NCI-H2196 (cell line): ENCODE data around the gene UBIAD1.
A peak's percentile ranks its signal among the peaks of the same experiment; 100 is the strongest.
"Not testable (repeated sequence)": the region's sequence is repeated elsewhere in the genome, so short reads cannot be mapped to it uniquely, and the experiment has no call there.

Source experiments
- DNase-seq: peaks from one replicate; lab custom pipeline; 2025; ENCODE audit not compliant: unreplicated experiment; lab: John Stamatoyannopoulos, UW

UBIAD1 gene

DNA sequence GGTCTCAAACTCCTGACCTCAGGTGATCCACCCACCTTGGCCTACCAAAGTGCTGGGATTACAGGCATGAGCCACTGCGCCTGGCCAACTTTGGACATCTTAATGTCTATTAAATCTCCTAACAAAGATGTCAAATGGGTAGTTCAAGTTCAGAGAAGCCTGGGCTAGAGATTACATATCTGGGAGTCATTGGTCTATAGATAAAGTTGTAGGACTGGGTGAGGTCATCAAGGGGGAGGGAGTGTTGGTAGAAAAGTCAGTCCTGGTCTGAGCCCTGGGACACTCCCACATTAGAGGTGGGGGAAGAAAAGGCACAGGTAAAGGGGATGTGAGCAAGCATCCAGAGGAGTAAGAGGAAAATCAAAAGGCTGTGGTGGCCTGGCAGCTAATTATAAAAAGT lies 6.6 kb downstream of the UBIAD1 start:
- no peak for DNase-seq

DNA sequence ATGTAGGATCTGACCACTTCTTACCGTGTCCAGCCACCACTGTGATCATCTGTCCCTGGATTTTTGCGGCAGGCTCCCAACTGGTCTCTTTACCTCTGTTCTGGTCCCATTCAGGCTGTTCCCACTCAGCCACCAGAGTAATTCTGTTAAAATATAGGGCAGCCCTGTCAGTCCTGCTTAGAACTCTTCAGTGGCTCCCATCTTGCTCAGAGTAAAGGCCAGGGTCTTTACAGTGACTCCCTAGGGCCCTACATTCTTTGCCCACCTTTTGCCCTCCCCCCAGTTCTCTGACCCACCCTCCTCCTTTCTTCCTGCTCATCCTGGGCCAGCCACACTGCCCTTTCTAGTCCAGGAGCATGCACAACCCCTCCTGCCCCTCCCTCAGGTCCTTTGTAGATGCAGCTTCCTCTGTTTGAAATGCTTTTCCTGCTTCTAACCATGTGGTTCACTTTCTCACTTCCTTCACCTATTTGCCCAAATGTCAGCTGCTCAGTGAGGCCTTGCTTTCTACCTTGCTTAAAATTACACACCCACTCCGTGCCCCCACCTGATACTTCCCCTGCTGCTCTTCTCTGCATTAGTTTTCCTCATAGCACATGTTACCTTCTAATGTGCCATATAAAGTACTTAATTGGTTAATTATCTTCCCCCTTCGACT lies 7.8 kb downstream of the UBIAD1 start:
- DNase-seq: no peak

DNA sequence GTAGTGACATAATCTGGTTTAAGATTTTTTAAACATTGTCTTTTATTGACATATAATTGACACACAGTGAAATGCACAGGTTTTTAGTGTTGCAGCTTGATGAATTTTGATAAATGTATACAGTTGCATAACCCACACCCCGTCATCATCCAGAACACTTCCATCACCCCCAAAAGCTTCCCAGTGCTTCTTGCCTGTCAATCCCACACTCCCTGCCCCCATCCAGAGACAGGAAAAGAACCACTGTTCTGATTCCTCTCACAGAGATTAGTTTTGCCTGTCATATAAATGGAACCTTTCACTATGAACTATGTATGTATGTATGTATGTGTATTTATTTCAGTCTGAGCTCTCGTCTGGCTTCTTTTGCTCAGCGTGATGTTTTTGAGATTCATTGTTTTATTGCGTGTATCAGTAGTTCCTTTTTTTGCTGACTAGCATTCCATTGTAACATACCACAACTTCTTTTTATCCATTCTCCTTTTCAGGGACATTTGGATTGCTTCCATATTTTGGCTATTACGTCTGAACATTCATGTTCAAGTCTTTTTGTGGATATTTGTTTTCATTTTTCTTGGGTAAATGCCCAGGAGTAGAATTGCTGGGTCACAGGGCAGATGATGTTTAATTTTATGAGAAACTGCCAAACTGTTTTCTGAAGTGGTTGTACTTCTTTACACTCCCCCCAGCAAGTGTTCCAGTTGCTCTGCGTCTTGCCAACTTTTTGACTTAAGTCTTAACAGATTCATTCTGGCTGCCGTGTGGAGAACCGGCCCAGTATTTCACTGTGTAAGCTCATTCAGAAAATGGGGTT lies 8.7 kb downstream of the UBIAD1 start:
- DNase-seq: peak; percentile 61

DNA sequence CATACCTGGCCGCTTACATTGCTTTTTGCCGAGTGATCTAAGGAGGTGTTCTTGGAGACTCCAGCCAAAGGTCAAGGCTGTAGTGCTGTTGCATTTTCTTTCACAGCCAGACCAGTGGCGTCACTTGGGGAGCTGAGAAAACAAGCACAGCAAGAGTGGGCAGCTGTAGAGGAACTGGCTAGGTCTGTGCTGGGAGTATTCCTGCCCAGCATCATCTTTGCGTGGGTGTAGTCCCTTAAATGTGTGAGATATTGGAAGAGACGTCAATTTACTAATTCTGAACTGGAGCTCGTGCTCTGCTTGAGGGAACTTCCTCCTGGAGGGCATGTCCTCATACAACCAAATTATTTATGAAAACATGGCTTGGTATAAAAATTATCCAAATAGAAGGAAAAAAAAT lies 10.2 kb downstream of the UBIAD1 start:
- no peak for DNase-seq

DNA sequence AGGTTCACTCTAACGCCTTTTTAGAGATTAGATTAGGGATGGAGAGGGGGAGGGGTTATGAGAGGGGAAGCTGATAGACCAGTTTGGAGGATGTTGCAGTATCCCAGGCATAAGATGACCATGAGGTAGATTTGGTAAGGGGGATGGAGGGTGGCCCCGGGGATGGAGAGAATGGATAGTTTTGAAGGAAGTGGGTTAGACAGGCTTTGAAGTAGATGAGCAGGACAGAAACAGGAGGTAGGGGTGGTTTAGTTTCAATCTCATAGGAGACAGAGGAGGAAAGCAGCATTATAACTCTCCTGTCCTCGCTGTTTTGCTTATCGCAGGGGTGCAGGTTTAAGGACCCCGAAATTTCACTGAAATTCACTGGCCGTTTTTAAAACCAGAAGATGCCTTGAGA lies 11.8 kb downstream of the UBIAD1 start:
- no peak for DNase-seq

DNA sequence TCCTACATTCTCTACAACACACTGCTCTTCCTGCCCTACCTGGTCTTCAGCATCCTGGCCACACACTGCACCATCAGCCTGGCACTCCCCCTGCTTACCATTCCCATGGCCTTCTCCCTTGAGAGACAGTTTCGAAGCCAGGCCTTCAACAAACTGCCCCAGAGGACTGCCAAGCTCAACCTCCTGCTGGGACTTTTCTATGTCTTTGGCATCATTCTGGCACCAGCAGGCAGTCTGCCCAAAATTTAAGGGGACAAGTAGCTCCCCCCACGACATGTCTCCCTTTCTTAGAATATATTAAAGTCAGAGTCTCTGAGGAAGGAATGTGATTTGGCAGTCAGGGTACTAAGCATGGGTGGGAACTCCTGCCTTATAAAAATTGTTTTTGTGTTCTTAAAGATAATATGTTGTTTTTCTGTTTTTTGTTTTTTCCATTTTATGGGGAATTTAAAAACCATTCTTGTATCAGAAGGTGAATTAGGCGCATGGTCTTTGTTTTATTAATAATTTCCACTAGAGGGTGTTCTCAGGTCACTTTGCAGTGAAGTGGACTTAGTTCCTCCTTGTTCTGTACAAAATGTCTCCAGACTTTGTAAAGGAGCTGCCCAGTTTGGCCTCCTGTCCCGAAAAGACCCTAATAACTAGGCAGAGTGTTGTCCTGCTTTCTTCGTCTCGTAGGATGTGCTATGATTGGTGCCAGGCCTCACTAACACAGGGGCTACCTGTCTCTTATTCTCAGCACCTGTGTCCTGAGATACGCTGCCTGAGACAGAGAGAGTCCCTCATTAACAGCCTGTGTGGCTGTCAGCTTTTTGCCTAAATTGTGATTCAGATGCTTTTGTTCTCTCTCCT lies 13.1 kb downstream of the UBIAD1 start:
- peak; percentile 17 for DNase-seq

DNA sequence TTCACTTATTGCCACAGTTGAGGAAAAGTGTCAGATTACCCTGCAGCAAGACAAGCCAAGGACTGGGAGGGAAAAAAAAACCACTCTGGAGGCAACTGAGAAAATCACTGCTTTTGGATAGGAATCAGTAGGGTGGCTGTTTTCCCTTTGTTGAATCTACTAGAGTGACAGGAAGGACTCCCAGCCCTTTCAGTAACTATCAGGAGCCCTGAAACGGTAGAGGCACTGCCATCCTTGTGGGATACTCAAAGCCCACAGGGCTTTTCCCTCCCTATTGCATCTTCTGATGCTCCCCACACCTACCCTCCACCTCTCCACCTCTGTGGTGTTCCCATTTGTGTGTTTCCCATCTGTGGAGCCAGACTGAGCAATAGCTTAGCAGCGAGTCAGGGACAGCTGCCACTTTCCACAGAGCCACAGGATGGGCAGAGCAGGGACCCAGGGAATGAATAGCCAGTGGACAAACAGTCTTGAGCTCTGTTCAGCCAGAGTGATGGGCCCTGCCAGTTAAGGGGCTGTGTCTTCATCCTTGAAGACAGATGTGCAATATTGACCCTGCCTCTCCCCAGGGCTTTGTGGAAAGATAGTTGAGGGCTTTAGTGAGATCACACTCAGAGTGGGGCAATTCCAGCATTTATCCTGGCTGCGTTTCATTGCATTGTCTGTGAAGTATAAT lies 13.9 kb downstream of the UBIAD1 start:
- DNase-seq: no peak

DNA sequence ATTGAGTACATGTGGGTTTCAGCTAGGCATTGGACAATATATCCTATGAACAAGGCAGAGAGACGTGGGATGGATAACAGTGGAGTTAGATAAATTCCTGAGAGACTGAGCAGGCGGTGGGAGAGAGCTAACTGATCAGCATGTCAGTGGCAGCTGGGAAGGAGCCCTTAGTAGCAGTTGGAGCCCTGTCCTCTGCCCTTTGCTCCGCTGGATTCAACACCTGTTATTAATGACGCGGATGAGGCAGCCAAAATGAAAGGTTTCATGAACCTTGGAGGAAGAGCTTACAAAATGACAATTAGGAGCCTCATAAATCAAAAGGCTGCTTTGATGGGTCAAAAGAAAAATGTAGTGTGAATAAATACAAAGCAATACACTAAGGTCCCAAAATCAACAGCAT lies 16.1 kb downstream of the UBIAD1 start:
- no peak for DNase-seq

DNA sequence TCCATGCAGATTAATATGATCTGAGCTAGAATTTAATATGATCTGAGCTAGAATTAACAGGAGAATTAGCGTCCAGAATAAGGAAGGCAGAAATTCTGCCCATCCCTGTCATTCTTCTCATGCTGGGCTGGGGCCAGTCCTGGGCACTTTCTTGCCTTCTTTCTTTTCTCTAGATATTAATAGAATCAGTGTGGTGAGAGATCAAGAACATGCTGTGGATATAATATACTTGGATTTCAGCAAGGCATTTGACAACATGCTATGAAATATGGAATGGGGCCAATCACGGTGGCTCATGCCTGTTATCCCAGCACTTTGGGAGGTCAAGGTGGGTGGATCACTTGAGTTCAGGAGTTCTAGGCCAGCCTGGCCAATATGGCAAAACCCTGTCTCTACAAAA lies 18.1 kb downstream of the UBIAD1 start:
- no peak for DNase-seq

DNA sequence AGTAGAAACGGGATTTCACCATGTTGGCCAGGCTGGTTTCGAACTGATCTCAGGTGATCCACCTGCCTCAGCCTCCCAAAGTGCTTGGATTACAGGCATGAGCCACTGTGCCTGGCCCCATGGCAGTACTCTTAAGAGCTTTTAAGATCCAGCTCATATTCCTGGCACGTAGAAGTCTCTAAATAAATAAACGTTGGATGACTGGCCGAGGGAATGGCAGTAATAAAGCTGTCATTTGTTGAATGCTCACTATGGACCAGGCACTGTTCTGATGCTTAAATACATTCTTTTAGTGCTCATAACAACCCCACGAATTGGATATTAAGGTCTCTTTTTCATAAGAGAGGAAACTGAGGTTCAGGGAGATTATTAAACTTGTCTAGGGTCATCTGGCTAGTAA lies 20.9 kb downstream of the UBIAD1 start:
- DNase-seq: no peak

DNA sequence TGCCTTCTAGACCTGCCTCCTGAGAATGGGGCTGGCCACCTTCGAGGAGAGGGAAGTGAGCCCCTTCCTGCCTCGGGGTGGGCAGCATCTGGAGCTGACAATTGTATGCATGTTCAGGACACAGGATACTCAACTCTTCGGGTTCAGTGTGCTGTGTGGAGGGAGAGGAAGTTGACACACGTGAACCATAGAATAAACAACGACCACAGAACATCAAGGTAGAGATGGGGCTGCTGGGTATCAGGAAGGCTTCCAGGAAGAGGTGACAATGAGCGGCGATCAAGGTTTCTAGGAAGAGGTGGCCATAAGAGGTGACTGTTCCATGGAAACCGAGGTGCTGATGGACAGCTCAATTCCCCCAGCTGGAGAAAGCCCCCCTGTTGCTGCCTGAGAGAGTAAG lies 22.0 kb downstream of the UBIAD1 start:
- DNase-seq: no peak

DNA sequence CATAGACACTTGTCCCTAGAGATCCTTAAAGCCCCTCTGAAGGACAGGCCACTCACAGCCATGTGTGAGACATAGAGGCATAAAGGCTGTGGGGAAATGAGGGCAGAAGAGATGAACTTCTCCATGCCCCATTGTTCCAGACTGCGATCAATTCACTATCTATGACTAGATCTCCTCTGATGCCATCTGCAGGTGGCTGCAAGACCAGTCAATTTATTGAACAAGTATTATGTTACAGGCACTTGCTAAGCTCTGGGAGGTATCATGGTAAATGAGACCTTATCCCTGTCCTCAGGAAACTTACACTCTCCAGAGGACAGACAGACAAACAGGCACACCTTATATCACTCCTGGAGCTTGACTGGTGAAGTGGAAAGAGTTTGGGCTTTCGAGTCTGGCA lies 22.9 kb downstream of the UBIAD1 start:
- no peak for DNase-seq

DNA sequence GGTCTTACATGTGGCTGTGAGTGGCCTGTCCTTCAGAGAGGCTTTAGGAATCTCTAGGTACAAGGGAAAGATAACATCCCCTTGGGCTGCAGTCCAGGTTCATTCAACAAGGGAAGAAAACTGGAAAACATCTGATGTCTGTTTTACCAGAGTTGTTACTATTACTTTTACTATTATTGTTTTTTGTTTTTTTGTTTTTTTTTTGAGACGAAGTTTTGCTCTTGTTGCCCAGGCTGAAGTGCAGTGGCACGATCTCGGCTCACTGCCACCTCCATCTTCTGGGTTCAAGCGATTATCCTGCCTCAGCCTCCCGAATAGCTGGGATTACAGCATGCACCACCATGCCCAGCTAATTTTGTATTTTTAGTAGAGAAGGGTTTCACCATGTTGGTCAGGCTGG lies 24.8 kb downstream of the UBIAD1 start:
- not testable (repeated sequence) for DNase-seq

DNA sequence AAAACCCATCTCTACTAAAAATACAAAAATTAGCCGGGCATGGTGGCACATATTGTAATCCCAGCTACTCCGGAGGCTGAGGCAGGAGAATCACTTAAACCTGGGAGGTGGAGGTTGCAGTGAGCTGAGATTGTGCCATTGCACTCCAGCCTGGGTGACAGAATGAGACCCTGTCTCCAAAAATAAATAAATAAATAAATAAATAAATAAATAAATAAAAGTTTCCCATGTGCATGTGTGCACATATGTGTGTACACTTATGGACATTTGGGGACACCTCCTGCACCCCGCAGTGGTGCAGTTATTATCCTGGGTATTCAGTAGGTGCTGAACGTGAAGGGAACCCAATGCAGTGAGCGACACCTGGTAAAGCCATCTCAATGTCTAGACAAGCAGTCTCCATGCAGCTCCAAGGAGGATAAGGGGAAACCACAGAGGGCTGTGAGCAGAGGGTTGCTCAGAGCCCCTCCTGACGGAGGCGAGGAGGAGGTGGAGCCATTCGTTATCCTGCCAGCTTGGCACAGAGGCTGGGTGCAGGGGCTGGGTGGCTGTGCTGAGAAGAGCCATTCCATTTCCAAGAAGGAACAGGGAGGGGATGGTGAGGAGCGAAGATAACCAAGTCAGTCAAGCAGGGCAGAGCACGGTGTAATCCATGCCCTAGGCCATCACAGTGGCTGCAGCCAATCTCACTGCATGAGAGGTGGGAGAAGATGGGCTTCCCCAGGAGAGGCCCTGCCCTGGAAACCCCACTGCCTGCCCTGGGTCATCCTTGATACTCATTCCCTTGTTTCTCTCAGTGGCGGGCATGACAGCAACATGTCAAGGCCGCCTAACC lies 25.6 kb downstream of the UBIAD1 start:
- DNase-seq: no peak

DNA sequence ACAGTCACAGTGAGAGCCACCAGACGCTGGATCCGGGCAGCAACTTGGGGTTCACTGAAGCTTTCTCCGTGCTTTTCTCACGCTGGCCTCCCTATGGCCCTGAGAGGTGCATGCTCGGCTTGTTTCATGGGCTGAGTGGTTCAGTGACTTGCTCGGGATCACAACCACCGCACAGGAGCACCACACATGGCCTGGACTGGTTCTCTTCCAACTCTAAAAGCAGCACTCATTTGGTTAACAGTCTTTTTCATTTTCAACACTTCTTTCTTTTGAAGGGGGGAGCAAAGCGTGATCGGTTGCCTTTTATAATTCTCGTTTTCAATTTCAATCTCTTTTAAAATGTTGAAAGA lies 26.2 kb downstream of the UBIAD1 start:
- no peak for DNase-seq

DNA sequence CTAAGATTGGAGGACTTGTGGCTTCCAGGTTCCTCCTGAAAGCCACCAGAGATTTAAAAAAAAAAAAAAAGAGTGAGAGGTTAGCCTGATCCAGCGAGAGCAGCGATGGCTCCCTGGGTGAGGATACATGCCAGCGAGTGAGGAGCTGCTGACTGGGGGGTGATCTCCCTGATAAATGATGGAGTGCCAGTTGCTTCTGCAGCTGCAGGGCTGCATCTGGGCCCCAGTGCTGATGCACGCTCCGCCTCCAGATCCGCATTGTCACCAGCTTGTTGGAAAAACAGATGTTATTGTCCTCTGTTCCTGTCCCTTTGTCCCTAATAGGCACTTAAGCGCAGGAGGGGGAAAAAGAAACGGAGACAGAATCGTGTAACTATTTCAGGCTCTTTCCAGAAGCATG lies 28.6 kb downstream of the UBIAD1 start:
- DNase-seq: no peak

DNA sequence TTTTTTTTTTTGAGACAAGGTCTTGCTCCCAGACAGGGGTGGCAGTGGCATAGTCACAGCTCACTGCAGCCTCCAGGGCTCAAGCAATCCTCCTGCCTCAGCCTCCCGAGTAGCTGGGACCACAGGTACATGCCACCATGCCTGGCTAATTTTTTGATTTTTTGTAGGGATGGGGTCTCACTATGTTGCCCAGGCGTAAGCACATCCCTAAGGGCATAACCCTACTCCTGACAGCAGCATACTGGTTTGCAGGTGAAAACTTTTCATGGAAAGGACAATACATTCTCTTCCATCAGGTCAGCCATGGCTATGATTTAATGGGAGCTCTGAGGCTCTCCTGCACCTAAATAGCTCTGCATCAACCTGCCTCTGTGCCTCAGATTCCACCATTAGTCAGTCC lies 29.4 kb downstream of the UBIAD1 start:
- no peak for DNase-seq

DNA sequence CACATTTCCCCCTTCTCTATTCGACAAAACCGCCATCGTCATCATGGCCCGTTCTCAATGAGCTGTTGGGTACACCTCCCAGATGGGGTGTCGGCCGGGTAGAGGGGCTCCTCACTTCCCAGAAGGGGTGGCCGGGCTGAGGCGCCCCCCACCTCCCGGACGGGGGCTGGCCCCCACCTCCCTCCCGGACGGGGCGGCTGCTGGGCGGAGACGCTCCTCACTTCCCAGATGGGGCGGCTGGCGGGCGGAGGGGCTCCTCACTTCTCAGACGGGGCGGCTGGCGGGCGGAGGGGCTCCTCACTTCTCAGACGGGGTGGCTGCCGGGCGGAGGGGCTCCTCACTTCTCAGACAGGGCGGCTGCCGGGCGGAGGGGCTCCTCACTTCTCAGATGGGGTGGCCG lies 32.5 kb downstream of the UBIAD1 start:
- DNase-seq: not testable (repeated sequence)

DNA sequence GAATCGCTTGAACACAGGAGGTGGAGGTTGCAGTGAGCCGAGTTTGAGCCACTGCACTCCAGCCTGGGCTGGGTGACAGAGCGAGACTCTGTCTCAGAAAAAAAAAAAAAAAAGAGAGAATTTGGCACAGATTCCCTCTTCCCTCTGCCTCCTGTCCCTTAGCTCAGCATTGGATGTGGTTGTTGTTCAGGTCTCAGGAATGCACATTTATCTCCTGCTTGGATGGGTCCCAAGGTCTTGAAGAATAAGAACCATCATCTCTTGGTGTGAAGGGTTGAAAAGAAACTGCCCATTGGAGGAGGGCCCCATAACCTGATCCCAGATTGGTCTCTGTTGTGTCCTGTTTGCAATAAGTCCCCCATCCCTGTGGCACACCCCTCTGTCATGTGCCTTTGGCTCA lies 34.9 kb downstream of the UBIAD1 start:
- no peak for DNase-seq

DNA sequence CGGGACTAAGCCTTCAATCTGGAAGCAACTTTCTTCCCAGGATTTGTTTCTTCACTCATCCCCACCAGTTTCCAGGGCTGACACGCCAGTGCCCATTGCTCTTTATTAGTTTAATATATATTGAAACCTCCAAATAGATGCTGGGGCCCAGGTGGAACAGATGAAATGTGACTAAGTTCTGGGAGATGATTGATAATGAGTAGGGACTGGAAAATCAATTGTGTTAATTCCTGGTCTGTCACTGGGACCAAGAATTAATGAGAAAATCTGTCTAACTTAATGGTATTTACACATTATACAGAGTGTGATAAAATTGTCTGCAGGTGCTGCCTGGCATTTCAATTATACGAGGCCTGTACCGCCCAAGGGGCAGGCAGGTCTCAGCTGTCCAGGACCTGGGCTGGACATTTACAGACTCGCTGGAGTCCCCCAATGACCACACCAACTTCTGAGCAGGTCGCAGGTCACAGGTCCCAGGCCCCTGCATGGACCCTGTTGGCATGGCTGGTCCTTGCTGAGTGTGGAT lies 35.8 kb downstream of the UBIAD1 start:
- DNase-seq: no peak
